Measurements from ENCODE around the gene NGEF. TPM values are rescaled to one million over a fixed set of nuclear protein-coding genes. Genes with fewer than 3 reads are reported as not detected.

The NGEF gene
- total RNA-seq, 1 experiment from 2014 or later = 71.3 TPM

DNA sequence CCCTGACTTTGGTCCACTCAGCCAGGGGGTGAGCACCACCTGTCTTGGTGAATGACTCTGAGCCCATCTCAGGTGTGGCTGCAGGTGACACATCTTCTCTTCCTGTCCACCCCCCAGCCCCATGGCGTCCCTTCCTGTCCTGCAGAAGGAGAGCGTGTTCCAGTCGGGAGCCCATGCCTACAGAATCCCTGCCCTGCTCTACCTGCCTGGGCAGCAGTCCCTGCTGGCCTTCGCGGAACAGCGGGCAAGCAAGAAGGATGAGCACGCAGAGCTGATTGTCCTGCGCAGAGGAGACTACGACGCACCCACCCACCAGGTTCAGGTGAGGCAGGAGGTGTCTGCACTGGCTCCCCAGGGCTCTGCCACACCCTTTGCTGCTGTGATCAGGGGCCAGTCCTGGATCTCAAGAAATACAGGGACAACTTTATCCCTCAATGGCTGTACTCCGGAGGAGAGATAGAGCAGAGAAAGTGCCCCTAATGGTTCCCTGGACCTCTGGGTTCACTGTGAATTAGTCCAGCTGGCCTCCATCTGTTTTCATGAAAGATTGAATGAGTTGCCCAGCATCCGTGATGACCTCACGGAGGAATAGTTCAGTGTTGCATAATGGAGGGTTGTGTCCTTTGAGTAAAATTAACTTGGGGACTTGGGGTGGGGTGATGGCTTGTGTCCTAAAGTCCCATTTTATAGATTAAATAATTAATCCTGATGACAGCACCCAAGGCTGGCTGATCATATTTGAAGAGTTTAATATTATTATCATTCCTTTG lies 19.7 kb upstream of the NGEF start, which contains the start of gene NEU2:
Gene NEU2, plus strand, starts transcription at position 122 of the 770 bp plus-strand sequence. Its CDS starts 0 bp downstream, at position 122.
- H3K36me3 ChIP-seq (ENCODE audit: low read depth, low read length) = no peaks in the 10 kb centered on the region
- H3K4me3 ChIP-seq (ENCODE audit: low read length) = no peak within 1 kb of the TSS
- H4K20me1 ChIP-seq (ENCODE audit: low read length) = no peaks in the 10 kb centered on the region
- TF ChIP-seq EZH2phosphoT487 (IDR thresholded peaks at IDR 0.05; ENCODE audit: borderline replicate concordance, low read length) = no peak
- no peaks in the 10 kb centered on the region for H3K9me2 ChIP-seq (replicated peaks; ENCODE audit: low read length)
- no peaks in the 10 kb centered on the region for H3K27me3 ChIP-seq (ENCODE audit: low read length)
- H3K4me1 ChIP-seq (ENCODE audit: insufficient read depth, low read length) = peaks cover 80% of the 10 kb centered on the region
- H2AFZ ChIP-seq (ENCODE audit: low read length) = no peak within 1 kb of the TSS
- ChIA-PET POLR2A (ENCODE audit: unreplicated experiment) (interaction anchor here (0.5 to 1.4 kb wide), 2 partner anchors 53 to 220 kb away, joined by 3 to 4 read pairs; no protein-coding TSS in a partner anchor), CTCF (interaction anchor here (0.6 to 1.5 kb wide), 3 partner anchors 19 to 219 kb away, joined by 3 to 4 read pairs (median 3); partner anchors contain the start of gene ATG16L1)
- H3K27ac ChIP-seq (ENCODE audit: low read length) = peak within 1 kb of the TSS; percentile 98
- peak within 1 kb of the TSS; percentile 63 for H3K9ac ChIP-seq (ENCODE audit: low read length)
- no TSS peak for BruUV-seq (replicated peaks)
- peaks cover 12% of the 10 kb centered on the region for H3F3A ChIP-seq (ENCODE audit: low read length, unreplicated experiment)
- H3K4me2 ChIP-seq (ENCODE audit: low read length) = peak within 1 kb of the TSS; percentile 40
- DNase-seq (no peak), ATAC-seq (no peak)
- intact Hi-C loops (cut with micrococcal nuclease) = loop anchor here (1.0 kb wide), 1 partner anchor 17 kb away; no protein-coding TSS in a partner anchor
- no peaks in the 10 kb centered on the region for H3K9me3 ChIP-seq (ENCODE audit: low read length)
- peaks cover 26% of the 10 kb centered on the region for H3K79me2 ChIP-seq (ENCODE audit: low read length)

DNA sequence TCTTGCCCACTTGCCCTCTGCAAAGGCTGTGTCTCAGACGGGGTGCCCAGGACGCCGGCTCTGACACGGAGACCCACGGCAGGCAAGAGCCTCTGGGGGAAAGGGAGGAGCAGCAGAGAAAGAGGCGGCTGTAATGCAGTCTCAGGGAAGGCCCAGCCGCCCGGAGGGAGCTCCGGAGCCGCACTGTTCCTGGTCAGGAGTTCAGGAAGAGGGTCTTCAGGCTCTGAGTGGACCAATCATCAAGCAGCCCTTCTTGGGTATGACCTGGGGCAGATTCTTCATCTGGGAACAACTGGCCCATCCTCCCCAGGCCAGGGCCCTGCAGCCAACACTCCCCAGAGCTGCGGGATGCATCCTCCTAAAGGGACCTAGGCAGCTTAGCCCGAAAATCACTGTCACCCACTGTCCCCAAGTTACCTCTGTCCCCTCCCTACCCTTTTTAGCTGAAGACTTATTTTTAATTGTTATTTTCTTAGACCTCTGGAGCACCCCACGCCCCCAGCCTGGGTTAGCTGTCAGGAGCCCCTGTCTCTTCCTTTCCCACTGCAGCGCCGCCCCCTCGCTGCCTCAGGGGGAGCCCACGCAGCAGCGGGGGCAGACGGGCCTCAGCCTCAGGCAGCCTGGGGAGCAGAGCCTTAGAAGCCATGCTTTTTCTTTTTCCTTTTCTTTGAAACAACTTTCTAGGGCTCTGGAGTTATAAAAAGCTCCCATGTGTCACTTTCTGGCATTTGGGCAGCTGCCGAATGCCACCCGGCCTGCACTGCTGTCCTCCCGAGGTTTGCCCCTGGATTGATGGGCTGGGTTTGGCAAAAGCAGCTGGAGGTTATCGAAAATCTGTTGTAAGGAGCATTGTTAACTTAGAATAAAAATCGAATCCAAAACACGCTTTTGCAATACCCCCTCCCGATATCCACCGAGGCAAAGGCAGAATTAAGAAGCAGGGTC lies 18.8 kb upstream of the NGEF start:
- Histone ChIP-seq H3K9me2 (replicated peaks; ENCODE audit: low read length) (no peaks in the 10 kb centered on the region), H3K79me2 (ENCODE audit: low read length) (peaks cover 26% of the 10 kb centered on the region), H3K36me3 (ENCODE audit: low read depth, low read length) (no peaks in the 10 kb centered on the region), H3K27me3 (ENCODE audit: low read length) (no peaks in the 10 kb centered on the region), H3K4me1 (ENCODE audit: insufficient read depth, low read length) (peaks cover 79% of the 10 kb centered on the region), H4K20me1 (ENCODE audit: low read length) (no peaks in the 10 kb centered on the region), H3K4me2 (ENCODE audit: low read length) (no peak overlapping the region), H3K27ac (ENCODE audit: low read length) (peak overlapping the region; percentile 98; the same call in 1 of the 2 replicates), H3K4me3 (ENCODE audit: low read length) (no peak overlapping the region), H3K9me3 (ENCODE audit: low read length) (no peaks in the 10 kb centered on the region), H3F3A (ENCODE audit: low read length, unreplicated experiment) (peaks cover 12% of the 10 kb centered on the region), H3K9ac (ENCODE audit: low read length) (no peak overlapping the region), H2AFZ (ENCODE audit: low read length) (no peak overlapping the region)
- BruUV-seq (replicated peaks) = no TSS peak
- CTCF ChIA-PET = interaction anchor here (0.6 kb wide), 1 partner anchor 23 kb away, joined by 3 read pairs; no protein-coding TSS in a partner anchor
- no peak for TF ChIP-seq EZH2phosphoT487 (IDR thresholded peaks at IDR 0.05; ENCODE audit: borderline replicate concordance, low read length)
- TF ChIP-seq CTCF (conservative IDR thresholded peaks at IDR 0.05; ENCODE audit: low read depth, low read length) = no peak
- no peak for TF ChIP-seq EZH2 (IDR thresholded peaks at IDR 0.05; ENCODE audit: low read length, unreplicated experiment)
- intact Hi-C loops (cut with micrococcal nuclease) = no loop called here
- POLR2A ChIA-PET (ENCODE audit: unreplicated experiment) = no interaction called here
- DNase-seq (no peak), ATAC-seq (no peak)

DNA sequence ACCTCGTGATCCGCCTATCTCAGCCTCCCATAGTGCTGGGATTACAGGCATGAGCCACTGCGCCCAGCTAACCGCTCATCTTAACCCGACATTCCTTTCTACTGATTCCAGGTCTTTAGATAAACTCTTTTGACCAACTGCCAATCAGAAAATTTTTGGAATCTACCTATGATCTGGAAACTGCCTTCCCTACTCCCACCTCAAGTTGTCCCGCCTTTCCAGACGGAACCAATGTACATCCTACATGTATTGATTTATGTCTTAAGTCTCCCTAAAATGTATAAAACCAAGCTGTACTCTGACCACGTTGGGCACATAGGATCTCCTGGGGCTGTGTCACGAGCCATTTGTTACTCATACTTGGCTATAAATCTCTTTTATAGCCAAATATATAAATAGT lies 16.3 kb upstream of the NGEF start:
- BruUV-seq (replicated peaks) = no TSS peak
- ChIA-PET POLR2A (ENCODE audit: unreplicated experiment) (interaction anchor here (0.6 to 0.9 kb wide), 4 partner anchors 49 to 222 kb away, joined by 3 to 5 read pairs (median 3); partner anchors contain the start of gene ATG16L1), CTCF (interaction anchor here (0.6 to 1.8 kb wide), 8 partner anchors 19 to 222 kb away, joined by 3 to 21 read pairs (median 4); partner anchors contain the start of gene ATG16L1)
- Histone ChIP-seq H4K20me1 (ENCODE audit: low read length) (no peaks in the 10 kb centered on the region), H3K4me3 (ENCODE audit: low read length) (no peak overlapping the region), H3K27ac (ENCODE audit: low read length) (peak overlapping the region; percentile 98), H3K4me1 (ENCODE audit: insufficient read depth, low read length) (peaks cover 68% of the 10 kb centered on the region), H2AFZ (ENCODE audit: low read length) (0 out of 2 replicates have a peak overlapping the region, but pooled peaks have one; percentile 37), H3K9me3 (ENCODE audit: low read length) (no peaks in the 10 kb centered on the region), H3K4me2 (ENCODE audit: low read length) (peak overlapping the region; percentile 43; the same call in 1 of the 2 replicates), H3K36me3 (ENCODE audit: low read depth, low read length) (no peaks in the 10 kb centered on the region), H3K9me2 (replicated peaks; ENCODE audit: low read length) (no peaks in the 10 kb centered on the region), H3K27me3 (ENCODE audit: low read length) (no peaks in the 10 kb centered on the region), H3K9ac (ENCODE audit: low read length) (peak overlapping the region; percentile 32; the same call in 1 of the 2 replicates), H3F3A (ENCODE audit: low read length, unreplicated experiment) (peaks cover 14% of the 10 kb centered on the region), H3K79me2 (ENCODE audit: low read length) (peaks cover 7% of the 10 kb centered on the region)
- intact Hi-C loops (cut with micrococcal nuclease) = loop anchor here (1.0 to 2.0 kb wide), 9 partner anchors 38 to 222 kb away; partner anchors contain the start of gene ATG16L1
- TF ChIP-seq EZH2phosphoT487 (IDR thresholded peaks at IDR 0.05; ENCODE audit: borderline replicate concordance, low read length) (no peak), EZH2 (IDR thresholded peaks at IDR 0.05; ENCODE audit: low read length, unreplicated experiment) (no peak), CTCF (conservative IDR thresholded peaks at IDR 0.05; ENCODE audit: low read depth, low read length) (no peak)
- DNase-seq = peak; percentile 99
- ATAC-seq = peak; percentile 71
